Hepatocyte (in vitro differentiated cells): Measurements from ENCODE around the gene TRPM7. TPM values are rescaled to one million over a fixed set of nuclear protein-coding genes. Genes with fewer than 3 reads are reported as not detected.
"Not testable (repeated sequence)": the region's sequence is repeated elsewhere in the genome, so short reads cannot be mapped to it uniquely, and the experiment has no call there.

Experiments used
- DNase-seq: peaks from one replicate; pipeline ENCODE4 v3.0.0-alpha.2; 2016; ENCODE audit warnings: low spot score
- H2AFZ ChIP-seq: fragments of 200-600 bp; sonication (generic); 2 replicates; pipeline ENCODE4 v1.6.0; 2016; ENCODE audit warnings: antibody characterized with exemption, mild to moderate bottlenecking
- H3K27ac ChIP-seq: fragments of 200-600 bp; sonication (generic); 2 replicates; pipeline ENCODE4 v1.5.1; 2016; ENCODE audit warnings: mild to moderate bottlenecking
- H3K27me3 ChIP-seq: fragments of 200-600 bp; sonication (generic); 2 replicates; pipeline ENCODE4 v1.6.1; 2016
- H3K36me3 ChIP-seq: fragments of 200-600 bp; sonication (generic); replicated peaks from 2 replicates; pipeline ENCODE4 v1.5.1; 2016; ENCODE audit warnings: low read depth; ENCODE audit not compliant: insufficient read depth
- H3K4me1 ChIP-seq: fragments of 200-600 bp; sonication (generic); 2 replicates; pipeline ENCODE4 v1.5.1; 2016; ENCODE audit warnings: mild to moderate bottlenecking, moderate library complexity; ENCODE audit not compliant: insufficient read depth
- H3K4me2 ChIP-seq: fragments of 200-600 bp; sonication (generic); 2 replicates; pipeline ENCODE4 v1.6.0; 2016
- H3K4me3 ChIP-seq: fragments of 200-600 bp; sonication (generic); 2 replicates; pipeline ENCODE4 v1.5.1; 2016; ENCODE audit warnings: mild to moderate bottlenecking
- H3K79me2 ChIP-seq: fragments of 200-600 bp; sonication (generic); 2 replicates; pipeline ENCODE4 v1.6.0; 2017; ENCODE audit warnings: mild to moderate bottlenecking
- H3K9me2 ChIP-seq: fragments of 200-600 bp; sonication (generic); replicated peaks from 2 replicates; pipeline ENCODE4 v1.6.0; 2017; ENCODE audit warnings: mild to moderate bottlenecking; ENCODE audit not compliant: insufficient read depth
- H3K9me3 ChIP-seq: fragments of 200-600 bp; sonication (generic); 2 replicates; pipeline ENCODE4 v1.5.1; 2016; ENCODE audit warnings: low read depth, mild to moderate bottlenecking
- H4K20me1 ChIP-seq: fragments of 200-600 bp; sonication (generic); 2 replicates; pipeline ENCODE4 v1.6.0; 2016; ENCODE audit warnings: mild to moderate bottlenecking; ENCODE audit not compliant: insufficient read depth, poor library complexity, severe bottlenecking
- EZH2 ChIP-seq: fragments of 200-600 bp; sonication (generic); IDR thresholded peaks from 2 replicates; pipeline ENCODE4 v1.6.1; 2016; ENCODE audit warnings: antibody characterized with exemption, mild to moderate bottlenecking, borderline replicate concordance
- EZH2phosphoT487 ChIP-seq: fragments of 200-600 bp; sonication (generic); IDR thresholded peaks from one replicate; pipeline ENCODE4 v1.6.1; 2018; ENCODE audit warnings: antibody characterized with exemption, mild to moderate bottlenecking, low read depth, moderate library complexity; ENCODE audit not compliant: unreplicated experiment, severe bottlenecking
- WGBS: methylation state at CpG from one replicate; pipeline ENCODE4 v1.1.6; 2016; ENCODE audit warnings: low lambda C conversion rate; ENCODE audit errors: missing lambda C conversion rate; 5-methylcytosine and 5-hydroxymethylcytosine counted together
- polyA plus RNA-seq: library from polyadenylated mRNA; unstranded; fragments of >200 nt; fragmentation: Nextera tagmentation; extraction: Ambion mirVana; gene quantifications from 2 replicates; pipeline ENCODE4 v1.2.1, GENCODE V29; 2016
- total RNA-seq: library from RNA; depleted of rRNA; stranded (reverse); fragments of >200 nt; gene quantifications from 2 replicates; pipeline ENCODE4 v1.2.3, GENCODE V29; 2014
- TF ChIP-seq, protein P1 (sequence below): fragments of 200-600 bp; sonication (generic); IDR thresholded peaks from 2 replicates; pipeline ENCODE4 v1.5.1; 2016; ENCODE audit warnings: antibody characterized with exemption, mild to moderate bottlenecking; ENCODE audit not compliant: poor library complexity

TRPM7 gene
- total and polyA plus RNA-seq, 2 experiments from 2014 or later, result 12.2 to 58.3 TPM

DNA sequence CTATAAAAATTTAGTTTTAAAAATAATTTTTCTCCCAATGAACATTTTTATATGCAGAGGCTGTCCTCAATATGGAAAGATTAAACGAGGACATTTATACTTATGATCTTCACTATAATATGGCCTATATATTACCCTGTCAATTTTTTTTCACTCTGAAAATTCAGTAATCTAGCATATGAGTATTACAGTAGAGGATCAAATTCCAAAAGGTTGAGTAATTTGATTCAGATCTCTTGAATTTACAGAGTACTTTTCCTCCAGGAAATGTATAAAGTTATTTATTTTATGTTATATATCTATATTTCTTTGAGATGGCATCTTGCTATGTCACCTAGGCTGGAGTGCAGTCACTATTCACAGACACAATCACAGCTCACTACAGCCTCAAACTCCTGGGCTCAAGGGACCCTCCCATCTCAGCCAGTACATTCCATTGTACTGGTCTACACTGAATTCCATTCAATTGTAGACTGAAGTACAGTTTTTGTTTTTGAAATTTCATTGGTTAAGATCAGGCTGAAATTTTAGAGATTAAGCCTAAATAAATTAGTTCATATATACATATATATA is 16.3 kb upstream of the TRPM7 start:
- no peak overlapping the region for H3K4me2 ChIP-seq
- no peaks in the 10 kb centered on the region for H3K27me3 ChIP-seq
- H3K9me3 ChIP-seq, result no peaks in the 10 kb centered on the region
- H3K27ac ChIP-seq, result no peak overlapping the region
- TF ChIP-seq EZH2 (no peak), EZH2phosphoT487 (no peak)
- TF ChIP-seq, protein P1, sequence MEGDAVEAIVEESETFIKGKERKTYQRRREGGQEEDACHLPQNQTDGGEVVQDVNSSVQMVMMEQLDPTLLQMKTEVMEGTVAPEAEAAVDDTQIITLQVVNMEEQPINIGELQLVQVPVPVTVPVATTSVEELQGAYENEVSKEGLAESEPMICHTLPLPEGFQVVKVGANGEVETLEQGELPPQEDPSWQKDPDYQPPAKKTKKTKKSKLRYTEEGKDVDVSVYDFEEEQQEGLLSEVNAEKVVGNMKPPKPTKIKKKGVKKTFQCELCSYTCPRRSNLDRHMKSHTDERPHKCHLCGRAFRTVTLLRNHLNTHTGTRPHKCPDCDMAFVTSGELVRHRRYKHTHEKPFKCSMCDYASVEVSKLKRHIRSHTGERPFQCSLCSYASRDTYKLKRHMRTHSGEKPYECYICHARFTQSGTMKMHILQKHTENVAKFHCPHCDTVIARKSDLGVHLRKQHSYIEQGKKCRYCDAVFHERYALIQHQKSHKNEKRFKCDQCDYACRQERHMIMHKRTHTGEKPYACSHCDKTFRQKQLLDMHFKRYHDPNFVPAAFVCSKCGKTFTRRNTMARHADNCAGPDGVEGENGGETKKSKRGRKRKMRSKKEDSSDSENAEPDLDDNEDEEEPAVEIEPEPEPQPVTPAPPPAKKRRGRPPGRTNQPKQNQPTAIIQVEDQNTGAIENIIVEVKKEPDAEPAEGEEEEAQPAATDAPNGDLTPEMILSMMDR, result no peak
- no peaks in the 10 kb centered on the region for H3K79me2 ChIP-seq
- no peaks in the 10 kb centered on the region for H3K9me2 ChIP-seq
- H2AFZ ChIP-seq, result no peak overlapping the region
- WGBS, result 97% methylated on average over 1 of the region's 1 CpG
- no peaks in the 10 kb centered on the region for H3K36me3 ChIP-seq
- peaks cover 1% of the 10 kb centered on the region for H3K4me1 ChIP-seq
- no peak overlapping the region for H3K4me3 ChIP-seq
- no peak for DNase-seq
- H4K20me1 ChIP-seq, result no peaks in the 10 kb centered on the region

DNA sequence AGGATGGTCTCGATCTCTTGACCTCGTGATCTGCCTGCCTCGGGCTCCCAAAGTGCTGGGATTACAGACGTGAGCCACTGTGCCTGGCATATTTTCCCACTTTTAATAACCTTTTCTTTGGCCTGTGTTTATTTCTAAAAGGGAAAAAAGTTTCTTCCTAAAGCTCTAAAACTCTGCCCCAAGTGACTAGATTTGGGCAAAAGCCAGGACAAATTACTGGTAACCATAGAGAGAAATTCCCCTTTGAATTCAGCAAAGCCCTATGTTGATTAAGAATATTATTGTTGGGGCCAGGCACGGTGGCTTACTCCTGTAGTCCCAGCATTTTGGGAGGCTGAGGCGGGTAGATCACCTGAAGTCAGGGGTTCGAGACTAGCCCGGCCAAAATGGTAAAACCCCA is 11.5 kb upstream of the TRPM7 start:
- H4K20me1 ChIP-seq, result no peaks in the 10 kb centered on the region
- H3K79me2 ChIP-seq, result no peaks in the 10 kb centered on the region
- H3K27ac ChIP-seq, result no peak overlapping the region
- H3K4me2 ChIP-seq, result no peak overlapping the region
- H3K9me3 ChIP-seq, result no peaks in the 10 kb centered on the region
- H3K27me3 ChIP-seq, result no peaks in the 10 kb centered on the region
- TF ChIP-seq, protein P1, result no peak
- TF ChIP-seq EZH2, result no peak
- TF ChIP-seq EZH2phosphoT487, result no peak
- H3K4me3 ChIP-seq, result no peak overlapping the region
- 85% methylated on average over 8 of the region's 8 CpGs for WGBS
- H3K4me1 ChIP-seq, result peaks cover 9% of the 10 kb centered on the region
- H2AFZ ChIP-seq, result no peak overlapping the region
- DNase-seq, result no peak
- no peaks in the 10 kb centered on the region for H3K36me3 ChIP-seq
- H3K9me2 ChIP-seq, result no peaks in the 10 kb centered on the region

GRCh38 chr15:50697109-50697797 is 10.7 kb upstream of the TRPM7 start:
- H3K36me3 ChIP-seq, result no peaks in the 10 kb centered on the region
- WGBS, result 83% methylated on average over 4 of the region's 4 CpGs
- H3K27me3 ChIP-seq, result no peaks in the 10 kb centered on the region
- no peak for DNase-seq
- TF ChIP-seq, protein P1, result no peak
- no peak for TF ChIP-seq EZH2
- no peak for TF ChIP-seq EZH2phosphoT487
- H3K9me2 ChIP-seq, result no peaks in the 10 kb centered on the region
- H3K4me3 ChIP-seq, result no peak overlapping the region
- no peak overlapping the region for H3K27ac ChIP-seq
- peaks cover 9% of the 10 kb centered on the region for H3K4me1 ChIP-seq
- H3K9me3 ChIP-seq, result no peaks in the 10 kb centered on the region
- no peak overlapping the region for H2AFZ ChIP-seq
- H3K4me2 ChIP-seq, result no peak overlapping the region
- H3K79me2 ChIP-seq, result no peaks in the 10 kb centered on the region
- no peaks in the 10 kb centered on the region for H4K20me1 ChIP-seq

- not testable (repeated sequence) for H3K36me3 ChIP-seq, H3K4me2 ChIP-seq, H3K27ac ChIP-seq, H4K20me1 ChIP-seq, H3K79me2 ChIP-seq, H3K4me1 ChIP-seq, H3K27me3 ChIP-seq, H3K9me2 ChIP-seq, DNase-seq, H3K4me3 ChIP-seq, H2AFZ ChIP-seq, H3K9me3 ChIP-seq
- WGBS, result 96% methylated on average over 9 of the region's 9 CpGs
Measured at GRCh38 chr15:50694634-50695165, 8.1 kb upstream of the TRPM7 start.
